GM19351 (cell line): ENCODE measurements around the gene LRRC3.

Experiments used
- ATAC-seq: cut with Tn5 transposase; IDR thresholded peaks from one replicate; pipeline ENCODE4 v1.9.1; 2021; ENCODE audit warnings: mild to moderate bottlenecking, moderate library complexity; ENCODE audit not compliant: unreplicated experiment

Gene LRRC3

DNA sequence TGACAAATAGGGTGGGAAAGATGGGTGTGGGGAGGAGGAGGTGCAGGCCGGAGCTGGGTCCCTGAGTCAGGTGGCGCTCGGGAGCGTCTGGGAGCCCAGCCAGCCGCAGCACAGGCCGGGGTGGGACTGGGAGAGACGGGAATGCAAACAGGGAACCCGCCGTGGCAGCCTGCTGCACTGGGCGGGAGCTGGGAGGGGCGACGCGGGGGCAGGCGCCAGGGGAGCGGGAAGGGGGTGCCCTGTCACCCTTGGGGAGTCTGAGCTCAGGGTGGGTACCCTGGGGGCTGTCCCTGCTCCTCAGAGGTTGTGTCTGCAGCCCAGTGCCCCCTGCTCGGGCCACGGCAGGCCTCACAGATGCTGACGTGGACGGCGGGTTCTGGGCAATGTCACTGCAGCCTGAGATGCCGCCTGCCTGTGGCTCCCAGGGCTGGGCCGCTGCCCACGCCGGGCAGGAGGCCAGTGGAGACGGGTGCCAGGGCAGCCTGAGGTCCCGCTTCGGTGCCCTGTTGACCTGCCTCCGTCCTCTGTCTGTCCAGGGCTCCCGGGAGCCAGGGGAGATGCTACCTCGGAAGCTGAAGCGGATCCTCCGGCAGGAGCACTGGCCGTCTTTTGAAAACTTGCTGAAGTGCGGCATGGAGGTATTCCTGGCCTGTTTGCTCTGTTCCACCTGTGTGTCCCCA lies 16.6 kb upstream of the LRRC3 start:
- ATAC-seq: no peak

- ATAC-seq: no peak
Observed at GRCh38 chr21:44439211-44439600, 16.1 kb upstream of the LRRC3 start.

GRCh38 chr21:44440241-44441040 lies 14.9 kb upstream of the LRRC3 start:
- no peak for ATAC-seq

DNA sequence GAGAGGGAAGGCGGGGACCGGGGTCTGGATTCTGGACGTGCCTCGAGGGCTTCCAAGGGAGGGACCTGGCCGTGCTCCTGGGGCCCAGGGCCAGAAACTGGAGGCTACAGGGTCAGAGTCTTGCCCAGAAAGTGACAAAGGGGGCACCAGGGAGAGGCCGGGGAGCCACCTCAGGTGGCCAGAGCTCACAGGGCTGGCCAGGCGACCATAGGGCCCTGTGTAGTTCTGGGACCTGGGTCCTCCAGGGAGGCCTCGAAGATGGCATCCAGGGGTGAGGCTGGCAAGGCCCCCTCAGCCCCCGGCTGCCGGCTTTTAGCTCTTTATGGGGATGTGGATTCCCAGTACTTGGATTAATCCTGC lies 14.3 kb upstream of the LRRC3 start:
- ATAC-seq: no peak

GRCh38 chr21:44441581-44442265 lies 13.6 kb upstream of the LRRC3 start:
- no peak for ATAC-seq

DNA sequence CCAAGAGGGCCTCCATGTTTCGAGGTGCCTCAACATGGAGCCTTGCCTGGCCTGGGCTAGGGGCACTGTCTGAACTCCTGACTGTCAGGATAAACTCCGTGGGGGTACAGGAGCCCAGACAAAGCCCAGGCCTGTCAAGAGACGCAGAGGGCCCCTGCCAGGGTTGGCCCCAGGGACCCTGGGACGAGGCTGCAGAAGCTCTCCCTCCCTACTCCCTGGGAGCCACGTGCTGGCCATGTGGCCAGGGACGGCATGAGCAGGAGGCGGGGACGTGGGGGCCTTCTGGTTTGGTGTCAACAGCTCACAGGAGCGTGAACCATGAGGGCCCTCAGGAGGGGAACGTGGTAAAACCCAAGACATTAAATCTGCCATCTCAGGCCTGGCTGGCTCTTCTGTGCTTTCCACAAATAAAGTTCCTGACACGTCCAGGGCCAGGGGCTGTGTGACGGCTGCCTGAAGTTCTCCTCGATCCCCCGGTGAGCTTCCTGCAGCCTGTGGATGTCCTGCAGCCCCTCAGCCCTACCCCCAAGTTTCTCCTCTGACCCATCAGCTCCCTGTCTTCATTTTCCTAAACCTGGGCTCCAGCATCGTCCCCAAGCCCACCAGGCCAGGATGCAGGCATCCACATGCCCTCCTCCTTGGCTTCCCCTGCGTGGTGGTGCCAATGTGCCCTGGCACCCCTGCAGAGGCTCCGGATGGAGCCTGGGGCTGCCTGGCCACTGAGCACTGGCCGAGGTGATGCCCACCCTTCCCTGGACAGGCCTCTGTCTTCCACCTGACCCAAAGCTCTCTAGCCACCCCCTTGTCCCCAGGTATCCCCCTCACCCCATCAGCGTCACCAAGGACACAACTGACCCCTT lies 12.8 kb upstream of the LRRC3 start:
- ATAC-seq: no peak

DNA sequence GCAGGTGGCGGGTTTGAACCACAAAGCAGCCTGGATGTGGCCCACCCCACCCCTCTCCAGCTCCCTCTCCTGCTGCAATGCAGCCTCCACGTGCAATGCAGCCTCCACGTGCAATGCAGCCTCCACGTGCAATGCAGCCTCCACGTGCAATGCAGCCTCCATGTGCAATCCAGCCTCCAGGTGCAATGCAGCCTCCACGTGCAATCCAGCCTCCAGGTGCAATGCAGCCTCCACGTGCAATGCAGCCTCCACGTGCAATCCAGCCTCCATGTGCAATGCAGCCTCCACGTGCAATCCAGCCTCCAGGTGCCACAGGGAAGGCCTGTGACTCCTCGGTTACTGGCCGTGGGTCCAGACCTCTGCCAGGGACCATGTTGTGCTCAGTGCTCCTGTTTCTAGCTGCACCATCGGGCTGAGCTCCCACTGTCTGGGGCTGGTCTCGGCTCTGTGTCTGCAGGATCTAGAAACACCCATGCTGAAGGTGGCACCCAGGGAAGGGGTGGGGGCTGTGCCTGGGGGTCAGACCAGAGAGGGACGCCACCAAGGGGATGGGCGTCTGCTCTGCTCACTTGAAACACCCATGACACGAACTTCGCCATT lies 11.9 kb upstream of the LRRC3 start:
- ATAC-seq: no peak

- ATAC-seq: no peak
Observed at GRCh38 chr21:44443891-44444285, 11.4 kb upstream of the LRRC3 start.

- ATAC-seq: no peak
Observed at GRCh38 chr21:44444286-44444931, 10.9 kb upstream of the LRRC3 start.

DNA sequence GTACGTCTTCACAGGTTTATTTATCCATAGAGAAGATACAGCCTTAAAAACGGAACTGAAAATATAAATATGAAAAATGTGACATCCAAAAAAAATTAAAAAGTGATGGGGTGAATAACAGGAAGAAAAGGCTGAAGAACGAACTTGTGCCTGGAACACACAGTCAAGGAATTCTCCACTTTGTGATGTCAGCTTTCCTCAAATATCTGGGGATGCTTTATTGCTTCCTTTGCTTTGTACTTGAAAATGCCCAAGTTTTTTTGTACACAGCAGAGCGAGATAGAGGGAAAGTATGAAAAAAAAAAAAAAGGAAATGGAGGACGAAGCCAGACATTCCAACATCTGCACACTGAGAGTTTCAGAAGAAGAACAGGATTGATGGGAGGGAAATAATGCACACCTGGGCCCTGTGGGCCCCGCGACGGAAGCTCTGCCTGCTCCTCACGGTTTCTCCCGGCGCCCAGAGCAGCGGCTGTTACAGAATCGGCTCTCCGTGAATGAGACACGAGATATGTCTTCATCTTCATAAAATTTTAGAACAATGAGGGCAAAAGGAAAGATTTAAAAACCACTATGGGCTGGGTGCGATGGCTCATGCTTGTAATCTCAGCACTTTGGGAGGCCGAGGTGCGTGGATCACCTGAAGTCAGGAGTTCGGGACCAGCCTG lies 10.0 kb upstream of the LRRC3 start:
- no peak for ATAC-seq

DNA sequence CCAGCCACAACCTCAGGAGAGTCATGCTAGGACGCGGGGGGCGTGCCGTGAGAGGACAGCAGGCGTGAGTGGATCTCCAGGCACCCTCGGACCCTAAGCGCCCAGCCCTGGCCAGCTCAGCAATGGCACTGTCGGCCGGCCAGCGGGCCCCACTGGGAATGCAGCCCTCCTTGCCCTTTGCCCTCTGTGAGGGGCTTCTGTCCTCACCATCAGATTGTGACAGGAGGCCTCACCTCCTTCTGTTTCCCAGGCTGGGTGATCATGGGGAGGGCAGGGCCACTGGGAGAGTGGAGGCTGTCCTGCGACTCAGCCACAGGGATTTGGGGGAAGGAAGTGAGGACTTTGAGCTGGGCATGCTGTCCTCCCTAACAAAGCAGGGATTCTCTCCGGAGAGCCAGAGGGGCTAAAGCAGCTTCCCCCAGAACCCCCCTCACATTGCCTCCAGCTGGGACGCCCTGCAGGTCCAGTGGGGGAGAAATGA lies 6.6 kb upstream of the LRRC3 start:
- ATAC-seq: no peak

DNA sequence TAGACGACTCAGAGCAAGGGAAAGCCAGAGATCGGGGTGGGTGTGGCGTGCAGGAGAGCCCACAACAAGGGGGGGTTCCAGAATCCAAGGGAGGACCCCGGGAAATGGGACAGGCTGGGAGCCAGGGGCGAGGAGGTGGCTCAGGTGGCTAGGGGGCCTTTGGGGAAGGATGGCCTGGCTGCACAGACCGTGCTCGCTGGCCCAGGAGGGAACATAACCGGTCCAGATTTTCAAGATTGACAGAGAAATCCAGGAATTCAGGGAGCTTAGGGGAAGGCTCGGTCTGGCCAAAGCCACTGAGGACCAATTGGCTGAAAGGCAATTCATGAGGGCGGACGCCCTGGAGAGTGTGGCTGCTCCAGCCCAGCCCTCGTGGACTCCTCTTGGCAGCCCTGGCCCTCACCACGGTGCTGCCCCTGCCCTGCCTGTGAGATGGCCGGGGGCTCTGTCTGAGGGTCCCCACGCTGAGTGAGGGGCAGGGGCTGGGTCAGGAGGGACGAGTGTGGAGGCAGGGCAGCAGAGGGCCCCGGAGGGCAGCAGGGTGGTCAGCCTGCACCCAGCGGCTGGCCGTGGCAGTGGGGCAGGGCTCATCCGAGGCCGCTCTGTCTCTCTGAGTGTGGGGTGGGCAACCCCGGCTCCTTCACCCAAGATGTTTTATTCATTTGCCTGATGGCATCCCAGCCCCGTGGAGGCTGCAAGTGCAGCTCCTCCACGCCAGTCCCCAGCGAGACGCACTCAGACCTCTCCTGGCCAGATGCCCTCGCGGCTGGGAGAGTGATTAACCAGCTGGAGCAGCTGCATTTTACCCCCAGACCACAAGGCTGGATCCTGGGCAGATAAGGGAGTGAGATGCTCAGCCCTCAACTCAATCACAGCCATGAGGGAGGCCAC lies 5.6 kb upstream of the LRRC3 start:
- no peak for ATAC-seq

GRCh38 chr21:44450402-44450801 lies 4.9 kb upstream of the LRRC3 start:
- no peak for ATAC-seq

DNA sequence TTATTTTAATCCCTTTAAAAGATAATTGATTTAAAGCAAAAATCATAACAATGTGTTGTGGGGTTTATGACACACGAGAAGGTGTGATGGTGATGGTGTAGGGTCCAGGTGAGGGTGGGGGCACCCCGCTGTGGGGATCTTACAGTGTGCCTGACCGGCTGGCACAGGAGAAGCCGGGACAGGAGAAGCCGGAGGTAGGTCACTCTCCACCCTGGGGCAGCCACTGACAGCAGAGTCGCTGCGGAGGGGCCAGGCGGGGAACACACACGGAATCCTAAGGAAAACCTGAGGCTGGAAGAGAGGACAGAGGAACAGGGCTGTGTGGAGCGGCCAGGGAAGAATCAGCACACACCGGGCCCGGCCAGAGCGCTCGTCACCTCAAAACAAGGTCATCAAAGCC lies 4.3 kb upstream of the LRRC3 start:
- no peak for ATAC-seq

DNA sequence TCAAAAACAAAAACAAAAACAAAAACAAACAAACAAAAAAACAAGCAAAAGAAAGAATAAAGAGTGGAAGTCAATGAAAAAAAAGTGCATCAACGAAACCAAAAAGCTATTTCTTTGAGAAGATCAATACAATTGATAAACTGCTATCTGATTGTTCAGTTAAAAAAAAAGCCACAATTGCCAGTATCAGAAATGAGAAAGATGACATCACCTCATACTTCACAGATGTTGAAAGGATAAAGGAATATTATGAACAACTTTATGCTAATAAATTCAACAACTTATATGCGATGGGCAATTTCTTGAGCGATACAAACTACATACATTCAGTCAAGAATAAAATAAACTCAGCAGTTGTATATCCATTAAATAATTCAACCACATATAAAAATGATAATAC lies 2.2 kb upstream of the LRRC3 start:
- ATAC-seq: no peak

GRCh38 chr21:44454058-44454457 lies 1.3 kb upstream of the LRRC3 start:
- no peak for ATAC-seq

GRCh38 chr21:44455524-44456213 lies 359 bp downstream of the LRRC3 start:
- ATAC-seq: no peak
